H1 (cell line): ENCODE results near the gene CCNYL1. TPM values are rescaled to one million over a fixed set of nuclear protein-coding genes. Genes with fewer than 3 reads are reported as not detected.

Experiments used
- CBX5 ChIP-seq: fragments of 300-800, 300-1000 bp; sonication (generic); IDR thresholded peaks from 2 replicates; pipeline ENCODE4 v1.7.1; 2016; ENCODE audit warnings: antibody characterized with exemption, low read length, low read depth
- POLR2A ChIP-seq, 2 experiments: IDR thresholded peaks; 1 replicate in 1 of 2; 2 replicates in 1 of 2; pipeline ENCODE4 v1.6.1; 2011; ENCODE audit warnings: low read depth in 2 of 2, low read length in 2 of 2, mild to moderate bottlenecking in 2 of 2; ENCODE audit errors: control extremely low read depth in 1 of 2
- POLR2AphosphoS5 ChIP-seq: IDR thresholded peaks from 2 replicates; pipeline ENCODE4 v1.6.1; 2011; ENCODE audit warnings: low read depth, low read length
- POU5F1 ChIP-seq: IDR thresholded peaks from 2 replicates; pipeline ENCODE4 v1.6.1; 2011; ENCODE audit warnings: low read depth, mild to moderate bottlenecking, low read length, moderate library complexity
- SIRT6 ChIP-seq: IDR thresholded peaks from one replicate; pipeline ENCODE4 v1.7.1; 2012; ENCODE audit warnings: low read length, inconsistent platforms
- polyA plus RNA-seq, 7 experiments: library from polyadenylated mRNA; depleted of rRNA in 3 of 7; stranded (reverse) in 5 of 7; unstranded in 2 of 7; fragments of >200 nt in 5 of 7; fragments of 200-250 nt in 2 of 7; gene quantifications; 1 replicate in 5 of 7; 2 replicates in 1 of 7; 4 replicates in 1 of 7; pipeline versions ENCODE4 v1.2.1 to v1.2.3, GENCODE V29; 2011 to 2013; ENCODE audit warnings: missing spikeins in 2 of 7, mixed read lengths in 2 of 7
- total RNA-seq: library from RNA; stranded (reverse); fragmentation: NEBNext Ultra II Directional; extraction: Animal tissue kit (Norgen Biotek cat#: 25700); gene quantifications from 2 replicates; pipeline ENCODE4 v1.2.1, GENCODE V29; 2021
- TF ChIP-seq, protein P1 (sequence below): fragments of 300-600 bp; sonication (generic); IDR thresholded peaks from 2 replicates; pipeline ENCODE4 v1.7.1; 2012; ENCODE audit warnings: low read length, moderate library complexity, mild to moderate bottlenecking, inconsistent platforms; ENCODE audit not compliant: insufficient replicate concordance

The CCNYL1 gene
- total and polyA plus RNA-seq, 2 of the 8 experiments (the other 6 are each of a cell fraction or from before 2014, with no cell fraction given) = 13.3 to 35.4 TPM

- TF ChIP-seq, protein P1, sequence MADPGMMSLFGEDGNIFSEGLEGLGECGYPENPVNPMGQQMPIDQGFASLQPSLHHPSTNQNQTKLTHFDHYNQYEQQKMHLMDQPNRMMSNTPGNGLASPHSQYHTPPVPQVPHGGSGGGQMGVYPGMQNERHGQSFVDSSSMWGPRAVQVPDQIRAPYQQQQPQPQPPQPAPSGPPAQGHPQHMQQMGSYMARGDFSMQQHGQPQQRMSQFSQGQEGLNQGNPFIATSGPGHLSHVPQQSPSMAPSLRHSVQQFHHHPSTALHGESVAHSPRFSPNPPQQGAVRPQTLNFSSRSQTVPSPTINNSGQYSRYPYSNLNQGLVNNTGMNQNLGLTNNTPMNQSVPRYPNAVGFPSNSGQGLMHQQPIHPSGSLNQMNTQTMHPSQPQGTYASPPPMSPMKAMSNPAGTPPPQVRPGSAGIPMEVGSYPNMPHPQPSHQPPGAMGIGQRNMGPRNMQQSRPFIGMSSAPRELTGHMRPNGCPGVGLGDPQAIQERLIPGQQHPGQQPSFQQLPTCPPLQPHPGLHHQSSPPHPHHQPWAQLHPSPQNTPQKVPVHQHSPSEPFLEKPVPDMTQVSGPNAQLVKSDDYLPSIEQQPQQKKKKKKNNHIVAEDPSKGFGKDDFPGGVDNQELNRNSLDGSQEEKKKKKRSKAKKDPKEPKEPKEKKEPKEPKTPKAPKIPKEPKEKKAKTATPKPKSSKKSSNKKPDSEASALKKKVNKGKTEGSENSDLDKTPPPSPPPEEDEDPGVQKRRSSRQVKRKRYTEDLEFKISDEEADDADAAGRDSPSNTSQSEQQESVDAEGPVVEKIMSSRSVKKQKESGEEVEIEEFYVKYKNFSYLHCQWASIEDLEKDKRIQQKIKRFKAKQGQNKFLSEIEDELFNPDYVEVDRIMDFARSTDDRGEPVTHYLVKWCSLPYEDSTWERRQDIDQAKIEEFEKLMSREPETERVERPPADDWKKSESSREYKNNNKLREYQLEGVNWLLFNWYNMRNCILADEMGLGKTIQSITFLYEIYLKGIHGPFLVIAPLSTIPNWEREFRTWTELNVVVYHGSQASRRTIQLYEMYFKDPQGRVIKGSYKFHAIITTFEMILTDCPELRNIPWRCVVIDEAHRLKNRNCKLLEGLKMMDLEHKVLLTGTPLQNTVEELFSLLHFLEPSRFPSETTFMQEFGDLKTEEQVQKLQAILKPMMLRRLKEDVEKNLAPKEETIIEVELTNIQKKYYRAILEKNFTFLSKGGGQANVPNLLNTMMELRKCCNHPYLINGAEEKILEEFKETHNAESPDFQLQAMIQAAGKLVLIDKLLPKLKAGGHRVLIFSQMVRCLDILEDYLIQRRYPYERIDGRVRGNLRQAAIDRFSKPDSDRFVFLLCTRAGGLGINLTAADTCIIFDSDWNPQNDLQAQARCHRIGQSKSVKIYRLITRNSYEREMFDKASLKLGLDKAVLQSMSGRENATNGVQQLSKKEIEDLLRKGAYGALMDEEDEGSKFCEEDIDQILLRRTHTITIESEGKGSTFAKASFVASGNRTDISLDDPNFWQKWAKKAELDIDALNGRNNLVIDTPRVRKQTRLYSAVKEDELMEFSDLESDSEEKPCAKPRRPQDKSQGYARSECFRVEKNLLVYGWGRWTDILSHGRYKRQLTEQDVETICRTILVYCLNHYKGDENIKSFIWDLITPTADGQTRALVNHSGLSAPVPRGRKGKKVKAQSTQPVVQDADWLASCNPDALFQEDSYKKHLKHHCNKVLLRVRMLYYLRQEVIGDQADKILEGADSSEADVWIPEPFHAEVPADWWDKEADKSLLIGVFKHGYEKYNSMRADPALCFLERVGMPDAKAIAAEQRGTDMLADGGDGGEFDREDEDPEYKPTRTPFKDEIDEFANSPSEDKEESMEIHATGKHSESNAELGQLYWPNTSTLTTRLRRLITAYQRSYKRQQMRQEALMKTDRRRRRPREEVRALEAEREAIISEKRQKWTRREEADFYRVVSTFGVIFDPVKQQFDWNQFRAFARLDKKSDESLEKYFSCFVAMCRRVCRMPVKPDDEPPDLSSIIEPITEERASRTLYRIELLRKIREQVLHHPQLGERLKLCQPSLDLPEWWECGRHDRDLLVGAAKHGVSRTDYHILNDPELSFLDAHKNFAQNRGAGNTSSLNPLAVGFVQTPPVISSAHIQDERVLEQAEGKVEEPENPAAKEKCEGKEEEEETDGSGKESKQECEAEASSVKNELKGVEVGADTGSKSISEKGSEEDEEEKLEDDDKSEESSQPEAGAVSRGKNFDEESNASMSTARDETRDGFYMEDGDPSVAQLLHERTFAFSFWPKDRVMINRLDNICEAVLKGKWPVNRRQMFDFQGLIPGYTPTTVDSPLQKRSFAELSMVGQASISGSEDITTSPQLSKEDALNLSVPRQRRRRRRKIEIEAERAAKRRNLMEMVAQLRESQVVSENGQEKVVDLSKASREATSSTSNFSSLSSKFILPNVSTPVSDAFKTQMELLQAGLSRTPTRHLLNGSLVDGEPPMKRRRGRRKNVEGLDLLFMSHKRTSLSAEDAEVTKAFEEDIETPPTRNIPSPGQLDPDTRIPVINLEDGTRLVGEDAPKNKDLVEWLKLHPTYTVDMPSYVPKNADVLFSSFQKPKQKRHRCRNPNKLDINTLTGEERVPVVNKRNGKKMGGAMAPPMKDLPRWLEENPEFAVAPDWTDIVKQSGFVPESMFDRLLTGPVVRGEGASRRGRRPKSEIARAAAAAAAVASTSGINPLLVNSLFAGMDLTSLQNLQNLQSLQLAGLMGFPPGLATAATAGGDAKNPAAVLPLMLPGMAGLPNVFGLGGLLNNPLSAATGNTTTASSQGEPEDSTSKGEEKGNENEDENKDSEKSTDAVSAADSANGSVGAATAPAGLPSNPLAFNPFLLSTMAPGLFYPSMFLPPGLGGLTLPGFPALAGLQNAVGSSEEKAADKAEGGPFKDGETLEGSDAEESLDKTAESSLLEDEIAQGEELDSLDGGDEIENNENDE = no peak
- no peak for TF ChIP-seq POLR2A (IDR thresholded peaks at IDR 0.05; ENCODE audit: control extremely low read depth in 1 of 2, low read depth in 2 of 2, low read length in 2 of 2)
- no peak for TF ChIP-seq CBX5
- TF ChIP-seq POLR2AphosphoS5 = no peak
- TF ChIP-seq SIRT6 = no peak
- TF ChIP-seq POU5F1 = no peak
- TF ChIP-seq, all 59 proteins: peak for 0
These were observed 19.7 kb downstream of the CCNYL1 start (continued) for GRCh38 chr2:207731138-207731537.
